COLO668 (cell line): ENCODE data around the gene ACYP2.

ENCODE experiments used
- DNase-seq: peaks from one replicate; lab custom pipeline; 2025; ENCODE audit not compliant: unreplicated experiment; lab: John Stamatoyannopoulos, UW

Gene ACYP2

GRCh38 chr2:54212456-54212855 is 97.0 kb downstream of the ACYP2 start:
- DNase-seq: no peak

DNA sequence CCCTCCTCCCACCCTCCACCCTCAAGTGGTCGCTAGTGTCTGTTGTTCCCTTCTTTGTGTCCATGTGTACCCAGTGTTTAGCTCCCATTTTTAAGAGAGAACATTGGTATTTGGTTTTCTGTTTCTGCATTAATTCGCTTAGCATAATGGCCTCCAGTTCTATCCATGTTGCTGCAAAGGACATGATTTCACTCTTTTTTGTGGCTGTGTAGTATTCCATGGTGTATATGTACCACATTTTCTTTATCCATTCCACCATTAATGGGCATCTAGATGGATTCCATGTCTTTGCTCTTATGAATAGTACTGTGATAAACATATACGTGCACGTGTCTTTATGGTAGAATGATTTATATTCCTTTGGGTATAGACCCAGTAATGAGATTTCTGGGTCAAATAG is 97.7 kb downstream of the ACYP2 start:
- DNase-seq: no peak

DNA sequence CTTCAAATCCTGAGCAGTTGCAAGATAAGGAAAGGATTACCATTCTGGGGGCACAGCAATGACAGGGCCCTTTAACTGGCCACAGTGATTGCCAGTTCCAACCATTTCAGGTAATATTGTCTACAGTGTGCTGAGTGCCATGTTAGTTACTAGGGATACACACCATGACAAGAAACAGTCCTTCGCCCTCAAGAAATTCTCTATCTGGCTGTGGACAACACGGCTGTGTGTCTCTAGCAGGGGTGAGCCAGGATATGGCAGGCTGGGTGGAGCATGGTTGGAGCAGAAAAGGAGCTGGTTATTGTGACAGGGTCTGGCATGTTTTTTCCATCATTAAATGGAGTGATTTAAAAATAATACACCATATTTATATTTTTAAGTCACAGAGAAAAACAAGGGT is 109.6 kb downstream of the ACYP2 start:
- no peak for DNase-seq

GRCh38 chr2:54226260-54226659 is 110.8 kb downstream of the ACYP2 start:
- DNase-seq: no peak

DNA sequence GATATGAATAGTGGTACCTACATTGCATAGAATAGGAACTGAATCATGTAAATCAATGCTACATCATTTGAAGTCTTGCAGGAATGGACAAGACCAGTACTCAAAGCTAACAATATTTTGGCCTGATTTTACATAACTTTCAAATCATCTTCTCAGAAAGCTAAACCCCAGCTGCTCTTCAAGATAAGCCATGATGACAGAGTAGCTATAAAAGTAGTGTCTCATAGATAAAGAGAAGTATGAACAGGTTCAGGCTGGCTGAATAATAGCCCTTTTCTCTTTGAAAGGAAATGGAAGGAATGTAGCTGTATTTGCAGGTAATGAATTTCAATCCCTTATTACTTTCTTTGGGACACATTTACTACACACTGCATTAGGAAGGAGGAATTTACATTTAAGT is 112.4 kb downstream of the ACYP2 start:
- no peak for DNase-seq

GRCh38 chr2:54228945-54229344 is 113.5 kb downstream of the ACYP2 start:
- DNase-seq: no peak

GRCh38 chr2:54233832-54234649 is 118.6 kb downstream of the ACYP2 start:
- DNase-seq: no peak

GRCh38 chr2:54237428-54237827 is 122.0 kb downstream of the ACYP2 start:
- DNase-seq: no peak

DNA sequence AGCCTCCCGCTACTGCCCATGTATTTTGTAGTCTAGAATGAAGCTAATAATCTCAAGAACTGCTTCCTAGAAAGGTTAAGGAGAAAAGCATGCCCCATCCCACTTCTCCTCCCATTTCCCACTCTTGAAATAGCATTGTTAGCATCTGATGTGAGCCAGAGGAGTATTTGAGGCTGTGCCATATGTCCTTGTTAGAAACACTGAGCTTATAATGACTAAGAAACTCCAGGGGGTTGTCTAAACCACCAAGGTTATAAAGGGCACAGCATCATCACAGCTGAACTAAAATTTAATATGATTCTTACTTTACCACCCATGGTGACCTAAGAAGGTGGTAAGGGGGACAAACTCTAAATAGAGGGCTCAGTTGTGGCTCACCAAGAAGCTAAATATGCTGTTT is 124.0 kb downstream of the ACYP2 start:
- no peak for DNase-seq

- no peak for DNase-seq
Observed at GRCh38 chr2:54240515-54241469, 125.4 kb downstream of the ACYP2 start.

DNA sequence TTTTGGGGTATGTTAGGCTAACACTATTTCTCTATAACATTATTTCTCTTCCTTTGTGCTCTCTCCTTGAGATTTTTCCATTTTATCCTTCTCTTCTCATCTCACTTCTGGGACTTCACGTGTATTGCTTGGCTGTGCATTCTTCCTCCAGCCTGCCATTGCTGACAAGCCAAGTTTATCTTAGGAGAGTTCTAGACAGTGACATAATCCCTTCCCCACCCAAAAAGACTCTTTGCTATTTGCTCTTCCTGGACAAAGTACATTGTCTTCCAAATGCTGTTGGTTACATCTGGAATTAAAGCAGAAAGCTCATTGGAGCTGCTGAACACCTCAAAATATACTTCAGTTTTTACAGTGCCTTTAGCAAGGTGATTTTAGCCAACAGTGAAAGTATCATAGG is 131.7 kb downstream of the ACYP2 start:
- no peak for DNase-seq

- no peak for DNase-seq
Observed at GRCh38 chr2:54249629-54250028, 134.2 kb downstream of the ACYP2 start.

DNA sequence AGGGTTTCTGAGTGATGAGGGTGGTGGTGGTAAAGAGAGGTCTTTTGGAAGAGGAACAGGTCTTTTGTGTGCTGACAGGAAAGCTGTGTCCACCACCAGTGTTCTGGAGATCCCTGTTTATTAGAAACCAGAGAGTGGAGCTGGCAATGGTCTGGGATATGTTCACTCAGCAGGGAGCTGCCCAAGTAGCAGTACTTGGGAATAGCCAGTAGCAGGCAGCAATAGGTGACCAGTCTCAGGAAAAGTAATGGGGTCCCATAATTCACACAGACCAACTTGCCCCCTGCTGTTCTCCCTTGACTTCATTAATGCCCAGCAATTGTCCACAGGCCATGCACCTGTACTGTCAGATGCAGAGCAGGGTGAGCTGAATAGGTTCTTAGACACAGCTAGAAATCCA is 138.8 kb downstream of the ACYP2 start:
- no peak for DNase-seq

DNA sequence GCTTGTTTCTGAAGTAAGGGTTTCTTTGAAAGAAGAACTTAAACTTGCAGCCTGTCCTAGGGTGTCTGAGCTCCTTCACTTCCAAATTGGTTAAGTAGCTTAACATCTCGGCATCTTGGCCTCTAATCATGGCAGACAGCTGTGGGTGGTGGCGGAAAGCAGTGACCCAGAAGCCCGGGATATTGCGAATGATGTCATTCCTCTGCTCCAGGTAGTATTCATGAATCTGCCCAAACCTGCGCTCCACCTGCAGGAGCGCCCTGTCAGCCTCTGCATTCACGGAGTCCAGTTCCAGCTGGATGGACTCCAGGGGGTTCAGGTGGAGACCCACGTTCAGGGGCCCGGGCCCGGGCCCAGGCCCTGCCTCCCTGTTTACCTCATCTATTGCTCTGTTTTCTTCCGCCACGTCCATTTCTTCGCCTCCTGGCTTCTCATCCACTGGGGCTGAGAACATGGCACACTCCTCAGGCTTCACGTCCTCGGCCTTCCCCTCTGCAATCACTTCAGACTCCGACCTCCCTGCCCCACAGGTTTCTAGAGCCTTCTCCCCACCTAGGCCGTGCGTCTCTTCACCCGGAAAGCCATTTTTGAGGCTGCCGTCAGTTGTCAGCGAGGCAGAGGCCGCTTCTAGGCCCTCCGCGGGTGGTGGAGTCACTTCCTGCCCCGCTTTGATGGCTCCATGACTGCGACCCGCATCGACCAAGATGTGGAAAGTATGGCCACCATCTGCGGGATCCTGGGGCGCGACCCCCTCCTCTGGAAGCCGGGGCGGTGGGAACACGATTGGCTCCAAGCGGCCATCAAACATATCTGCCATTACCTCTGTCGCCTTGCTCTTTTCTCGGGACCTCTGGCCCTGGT is 140.0 kb downstream of the ACYP2 start:
- DNase-seq: no peak

- no peak for DNase-seq
Observed at GRCh38 chr2:54256091-54256694, 140.8 kb downstream of the ACYP2 start, which contains the start of gene TSPYL6. Gene TSPYL6 (minus strand): TSS chr2:54256229. CDS start chr2:54256151, 78 bp downstream.

- no peak for DNase-seq
Observed at GRCh38 chr2:54258166-54258565, 142.8 kb downstream of the ACYP2 start.

DNA sequence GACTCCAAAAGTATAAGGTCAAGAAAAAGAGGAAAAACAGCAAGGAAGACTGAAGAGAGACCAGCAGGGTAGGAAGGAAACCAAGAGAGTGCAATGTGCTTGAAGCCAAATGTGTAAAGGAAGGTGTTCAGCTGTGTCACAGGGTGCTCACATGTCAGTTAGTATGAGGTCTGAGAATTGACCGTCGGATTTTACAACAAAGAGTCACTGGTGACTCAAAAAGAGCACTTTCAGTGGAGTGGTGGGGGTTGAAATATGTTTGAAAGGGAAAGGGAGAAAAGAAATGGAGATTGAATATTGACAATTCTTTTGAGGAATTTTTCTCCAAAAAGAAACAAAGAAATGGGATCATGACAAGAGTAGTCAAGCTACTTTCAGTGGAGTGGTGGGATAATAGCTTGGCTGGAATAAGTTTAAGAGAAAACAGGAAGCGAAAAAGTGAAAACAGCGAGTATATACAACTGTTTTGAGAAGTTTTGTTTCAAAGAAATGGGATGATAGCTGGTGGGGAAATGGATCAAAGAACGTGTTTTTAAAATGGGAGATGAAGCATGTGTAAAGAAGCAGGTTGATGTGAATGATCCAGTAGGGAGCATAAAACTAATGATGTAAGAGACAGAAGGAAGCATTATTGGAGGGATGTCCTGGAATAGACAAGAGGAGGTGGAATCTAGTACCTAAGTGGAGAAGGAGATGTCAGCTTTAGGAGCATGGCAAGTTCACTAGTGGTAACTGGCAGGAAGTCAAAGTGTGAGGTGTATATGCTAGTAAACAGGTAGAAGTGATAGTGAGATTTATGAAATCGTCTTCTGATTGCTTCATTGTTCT is 144.2 kb downstream of the ACYP2 start:
- no peak for DNase-seq

GRCh38 chr2:54260241-54260595 is 144.8 kb downstream of the ACYP2 start:
- no peak for DNase-seq

GRCh38 chr2:54261537-54261936 is 146.1 kb downstream of the ACYP2 start:
- no peak for DNase-seq
